ENCODE measurements around the gene NOL4L. TPM values are rescaled to one million over a fixed set of nuclear protein-coding genes. Genes with fewer than 3 reads are reported as not detected.

The NOL4L gene
- polyA plus RNA-seq, 2 of the 4 experiments (the other 2 are of a cell fraction): 9.5 to 11.8 TPM

GRCh38 chr20:32510601-32511357 is 74.4 kb downstream of the NOL4L start:
- Histone ChIP-seq H3K4me2 (no peak overlapping the region), H3K4me1 (no peaks in the 10 kb centered on the region), H3K4me3 (no peak overlapping the region), H3K9me3 (no peaks in the 10 kb centered on the region), H3K27ac (no peak overlapping the region)
- TF ChIP-seq BCL3 (IDR thresholded peaks at IDR 0.05) (no peak), POLR2A (IDR thresholded peaks at IDR 0.05; ENCODE audit: low read length) (no peak), ZSCAN20 (CRISPR knock-in tag; IDR thresholded peaks at IDR 0.05) (no peak), EHF (CRISPR knock-in tag; IDR thresholded peaks at IDR 0.05) (no peak), BHLHE40 (IDR thresholded peaks at IDR 0.05; ENCODE audit: low read depth, low read length) (no peak), TP53 (CRISPR knock-in tag; IDR thresholded peaks at IDR 0.05) (no peak), MYC (IDR thresholded peaks at IDR 0.05; ENCODE audit: borderline replicate concordance, low read length) (no peak), FOXS1 (CRISPR knock-in tag; IDR thresholded peaks at IDR 0.05) (no peak), CBX2 (IDR thresholded peaks at IDR 0.05; ENCODE audit: borderline replicate concordance, low read depth) (no peak), HMGXB4 (CRISPR knock-in tag; IDR thresholded peaks at IDR 0.05; ENCODE audit: borderline replicate concordance) (no peak), RARB (CRISPR knock-in tag; IDR thresholded peaks at IDR 0.05) (no peak), HOXB13 (CRISPR knock-in tag; IDR thresholded peaks at IDR 0.05; ENCODE audit: low read depth) (no peak), HDAC2 (IDR thresholded peaks at IDR 0.05) (no peak), HOXA7 (CRISPR knock-in tag; IDR thresholded peaks at IDR 0.05) (no peak), EHMT2 (IDR thresholded peaks at IDR 0.05; ENCODE audit: low read depth) (no peak), MAFK (IDR thresholded peaks at IDR 0.05; ENCODE audit: partially characterized antibody) (no peak), CTCF (IDR thresholded peaks at IDR 0.05) (no peak), FOSL2 (IDR thresholded peaks at IDR 0.05) (no peak), FOSL2 (CRISPR knock-in tag; IDR thresholded peaks at IDR 0.05) (no peak), CHD2 (IDR thresholded peaks at IDR 0.05; ENCODE audit: low read length, partially characterized antibody) (no peak)
- ATAC-seq: no peak
- POLR2A ChIA-PET: no interaction called here
- CTCF ChIA-PET: interaction anchor here (5.1 to 27.6 kb wide), 2 partner anchors 11 to 141 kb away, joined by 35 to 670 read pairs; no protein-coding TSS in a partner anchor
- no peak for FAIRE-seq
- no peak for DNase-seq (ENCODE audit: low read depth in 1 of 2, low spot score in 1 of 2)
- 69% methylated on average over 13 of the region's 17 CpGs for WGBS (ENCODE audit: missing lambda C conversion rate)

GRCh38 chr20:32510120-32510600 is 75.0 kb downstream of the NOL4L start:
- Histone ChIP-seq H3K4me2 (no peak overlapping the region), H3K27ac (no peak overlapping the region), H3K4me1 (no peaks in the 10 kb centered on the region), H3K9me3 (no peaks in the 10 kb centered on the region), H3K4me3 (no peak overlapping the region)
- POLR2A ChIA-PET: no interaction called here
- 82% methylated on average over 13 of the region's 15 CpGs for WGBS (ENCODE audit: missing lambda C conversion rate)
- no peak for TF ChIP-seq HEYL (CRISPR knock-in tag; IDR thresholded peaks at IDR 0.05)
- TF ChIP-seq ELK1 (IDR thresholded peaks at IDR 0.05; ENCODE audit: low read depth, low read length): no peak
- TF ChIP-seq BHLHE40 (IDR thresholded peaks at IDR 0.05; ENCODE audit: low read depth, low read length): no peak
- no peak for TF ChIP-seq NR3C1 (IDR thresholded peaks at IDR 0.05)
- no peak for TF ChIP-seq JUNB (IDR thresholded peaks at IDR 0.05)
- TF ChIP-seq EHMT2 (IDR thresholded peaks at IDR 0.05; ENCODE audit: low read depth): no peak
- TF ChIP-seq CEBPB (IDR thresholded peaks at IDR 0.05): no peak
- no peak for TF ChIP-seq GATA3 (IDR thresholded peaks at IDR 0.05; ENCODE audit: borderline replicate concordance)
- CTCF ChIA-PET: interaction anchor here (5.1 to 27.6 kb wide), 2 partner anchors 12 to 141 kb away, joined by 35 to 670 read pairs; no protein-coding TSS in a partner anchor
- FAIRE-seq (no peak), DNase-seq (ENCODE audit: low read depth in 1 of 2, low spot score in 1 of 2) (no peak), ATAC-seq (no peak; a peak in 1 of 6 replicates)
